Adrenal gland (tissue), 12 donors: ENCODE measurements around the gene ILF2. TPM values are rescaled to one million over a fixed set of nuclear protein-coding genes. Genes with fewer than 3 reads are reported as not detected.

Experiments used
- DNase-seq, 7 donors: peaks; one replicate each; pipeline ENCODE4 v3.0.0-alpha.2; 2019 to 2020
- H3K27ac ChIP-seq, 5 donors: fragments of 200-600 bp; sonication (generic) in 4 of 5; 1 replicate in 3 of 5; 2 replicates in 2 of 5; pipeline versions ENCODE4 v1.5.1 to v1.8.0; 2016 to 2020; ENCODE audit warnings: mild to moderate bottlenecking in 1 of 5
- H3K27me3 ChIP-seq: fragments of 200-600 bp; 2 replicates; pipeline ENCODE4 v1.8.0; 2021
- H3K36me3 ChIP-seq, 2 donors: fragments of 200-600 bp; replicated peaks in 1 of 2; 1 replicate in 1 of 2; 2 replicates in 1 of 2; pipeline versions ENCODE4 v1.5.1 to v1.8.0; 2018 to 2022
- H3K4me1 ChIP-seq, 2 donors: fragments of 200-600 bp; replicated peaks in 1 of 2; 1 replicate in 1 of 2; 2 replicates in 1 of 2; pipeline versions ENCODE4 v1.5.1 to v1.8.0; 2018 to 2021
- H3K4me3 ChIP-seq, 4 donors: fragments of 200-600 bp; sonication (generic) in 3 of 4; one replicate each; pipeline ENCODE4 v1.5.1; 2016 to 2018
- H3K9me3 ChIP-seq, 3 donors: fragments of 200-600 bp; sonication (generic) in 1 of 3; replicated peaks in 1 of 3; 1 replicate in 2 of 3; 2 replicates in 1 of 3; pipeline versions ENCODE4 v1.5.1 to v1.8.0; 2016 to 2021
- POLR2A ChIP-seq, 2 donors: fragments of 450-650 bp; IDR thresholded peaks; one replicate each; pipeline ENCODE4 v1.6.1; 2017; ENCODE audit warnings: antibody characterized with exemption in 2 of 2, mild to moderate bottlenecking in 2 of 2, moderate library complexity in 1 of 2
- WGBS, 4 donors: extraction: QIAGEN DNeasy Blood & Tissue Kit in 2 of 4; methylation state at CpG; one replicate each; pipeline versions ENCODE4 v1.1.5 to v1.1.7; 2013 to 2017; 5-methylcytosine and 5-hydroxymethylcytosine counted together
- intact Hi-C, 2 donors: fragments of 100-400 bp; cut with DNase I; formaldehyde crosslinking; loops; one replicate each; pipeline versions ENCODE4 v1.14.1 to v1.15.0; 2022 to 2023
- polyA plus RNA-seq, 3 donors: library from polyadenylated mRNA; stranded (reverse); fragments of 200-250 nt in 2 of 3; fragments of 350-450 nt in 1 of 3; fragmentation: Illumina TruSeq in 1 of 3; extraction: RNeasy Lipid Tissue Mini Kit (QIAGEN cat#74804) in 1 of 3; gene quantifications; one replicate each; pipeline ENCODE4 v1.2.3, GENCODE V29; 2013 to 2014
- total RNA-seq, 9 donors: library from RNA; depleted of rRNA in 4 of 9; stranded (reverse); fragments of >200 nt in 4 of 9; fragments of 120-200 nt in 1 of 9; fragmentation: NEBNext Ultra II Directional in 1 of 9; extraction: Animal tissue kit (Norgen Biotek cat#: 25700) in 1 of 9; gene quantifications; one replicate each; pipeline versions ENCODE4 v1.1.0 to v1.2.4, GENCODE V29; 2013 to 2023
- TF ChIP-seq, protein P1 (sequence below), 6 experiments: fragments of 450-650 bp in 4 of 6; fragments of 200-600 bp in 2 of 6; sonication (generic) in 1 of 6; IDR thresholded peaks; 1 replicate in 5 of 6; 2 replicates in 1 of 6; pipeline versions ENCODE4 v1.5.1 to v1.8.0; 2016 to 2021; ENCODE audit warnings: antibody characterized with exemption in 6 of 6, mild to moderate bottlenecking in 2 of 6, moderate library complexity in 1 of 6
- donor health status: healthy with polysubstance abuse.
- donor health status: Bipolar disorder and iron deficiency.
- donor health status: DM: yes; HTN: yes; CAD: no.
- donor health status: DM: no; HTN: no; CAD: no.
- donor health status: DM: no; HTN: no; CAD: no.
- donor health status: DM: yes; HTN: yes; CAD: no.

Gene ILF2
- total and polyA plus RNA-seq, 12 donors, result 42.2 to 397 (median 105) TPM

DNA sequence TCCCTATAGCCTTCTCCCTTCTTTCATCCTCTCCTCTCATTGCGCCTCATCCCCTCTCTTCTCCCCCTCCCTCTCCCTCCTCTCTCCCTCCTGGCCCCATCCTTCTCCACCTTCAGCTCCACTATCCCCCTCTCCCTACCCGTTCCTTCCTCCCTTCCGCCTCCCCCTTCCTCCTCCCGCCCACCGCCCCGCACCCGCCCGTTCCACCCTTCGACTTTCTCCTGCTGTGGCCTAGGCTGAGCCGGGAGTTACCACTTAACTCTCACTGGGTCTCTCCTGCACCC lies 9.3 kb upstream of the ILF2 start:
- 44 to 71% (median 62%) methylated on average over 7 to 10 of the region's 10 CpGs for WGBS, 4 donors
- H3K4me3 ChIP-seq, result peak overlapping the region in 1 of 4 donors; percentile 78
- H3K4me1 ChIP-seq, result peaks cover 20% of the 10 kb centered on the region in 2 donors
- TF ChIP-seq POLR2A (IDR thresholded peaks at IDR 0.05), result no peak
- intact Hi-C loops, result loop anchor here (5.0 to 10.0 kb wide), 3 partner anchors 72 to 305 kb away; partner anchors contain the start of gene RAB13 (in 1 of the 2)
- H3K36me3 ChIP-seq, result no peaks in the 10 kb centered on the region
- no peak overlapping the region for H3K27ac ChIP-seq
- H3K27me3 ChIP-seq, result no peaks in the 10 kb centered on the region
- H3K9me3 ChIP-seq, result no peaks in the 10 kb centered on the region
- DNase-seq, result no peak

- H3K36me3 ChIP-seq, result no peaks in the 10 kb centered on the region
- H3K9me3 ChIP-seq, result no peaks in the 10 kb centered on the region
- TF ChIP-seq, protein P1, sequence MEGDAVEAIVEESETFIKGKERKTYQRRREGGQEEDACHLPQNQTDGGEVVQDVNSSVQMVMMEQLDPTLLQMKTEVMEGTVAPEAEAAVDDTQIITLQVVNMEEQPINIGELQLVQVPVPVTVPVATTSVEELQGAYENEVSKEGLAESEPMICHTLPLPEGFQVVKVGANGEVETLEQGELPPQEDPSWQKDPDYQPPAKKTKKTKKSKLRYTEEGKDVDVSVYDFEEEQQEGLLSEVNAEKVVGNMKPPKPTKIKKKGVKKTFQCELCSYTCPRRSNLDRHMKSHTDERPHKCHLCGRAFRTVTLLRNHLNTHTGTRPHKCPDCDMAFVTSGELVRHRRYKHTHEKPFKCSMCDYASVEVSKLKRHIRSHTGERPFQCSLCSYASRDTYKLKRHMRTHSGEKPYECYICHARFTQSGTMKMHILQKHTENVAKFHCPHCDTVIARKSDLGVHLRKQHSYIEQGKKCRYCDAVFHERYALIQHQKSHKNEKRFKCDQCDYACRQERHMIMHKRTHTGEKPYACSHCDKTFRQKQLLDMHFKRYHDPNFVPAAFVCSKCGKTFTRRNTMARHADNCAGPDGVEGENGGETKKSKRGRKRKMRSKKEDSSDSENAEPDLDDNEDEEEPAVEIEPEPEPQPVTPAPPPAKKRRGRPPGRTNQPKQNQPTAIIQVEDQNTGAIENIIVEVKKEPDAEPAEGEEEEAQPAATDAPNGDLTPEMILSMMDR (IDR thresholded peaks at IDR 0.05), result peak in 3 of 6 experiments; percentile 12 to 25 (median 14)
- no peak for TF ChIP-seq POLR2A (IDR thresholded peaks at IDR 0.05)
- 12 to 35% (median 19%) methylated on average over 18 to 73 of the region's 73 CpGs for WGBS, 4 donors
- peaks cover 20% of the 10 kb centered on the region in 2 donors for H3K4me1 ChIP-seq
- no peak for DNase-seq
- H3K27ac ChIP-seq, result peak overlapping the region in 2 of 5 donors; percentile 47 to 56
- H3K4me3 ChIP-seq, result peak overlapping the region in 2 of 4 donors; percentile 49 to 78
- H3K27me3 ChIP-seq, result no peaks in the 10 kb centered on the region
- intact Hi-C loops, result loop anchor here (2.0 to 10.0 kb wide), 5 partner anchors 69 to 305 kb away; partner anchors contain the start of genes RAB13 (in 1 of the 2) and SLC27A3 (in 1 of the 2)
Observed at GRCh38 chr1:153679337-153680119, 8.7 kb upstream of the ILF2 start.

GRCh38 chr1:153678519-153679336 lies 7.9 kb upstream of the ILF2 start, which contains the start of gene NPR1:
Gene NPR1 (plus strand): TSS chr1:153678688. CDS start chr1:153679109, 421 bp downstream.
- H3K27me3 ChIP-seq, result no peaks in the 10 kb centered on the region
- intact Hi-C loops, result loop anchor here (2.0 to 10.0 kb wide), 2 partner anchors 70 to 96 kb away; partner anchors contain the start of gene SLC27A3 (in 1 of the 2)
- H3K4me3 ChIP-seq, result peak within 1 kb of the TSS in 2 of 4 donors; percentile 49 to 78
- WGBS, 4 donors, result 0 to 1% (median 1%) methylated on average over 28 to 78 of the region's 78 CpGs
- peaks cover 20% of the 10 kb centered on the region in 2 donors for H3K4me1 ChIP-seq
- DNase-seq, result peak; percentile 52 to 69 (median 62)
- H3K27ac ChIP-seq, result peak within 1 kb of the TSS in 2 of 5 donors; percentile 47 to 56
- no peaks in the 10 kb centered on the region for H3K36me3 ChIP-seq
- H3K9me3 ChIP-seq, result no peaks in the 10 kb centered on the region
- TF ChIP-seq, protein P1 (IDR thresholded peaks at IDR 0.05), result no peak
- TF ChIP-seq POLR2A (IDR thresholded peaks at IDR 0.05), result peak in 1 of 2 donors; percentile 31

GRCh38 chr1:153677718-153678518 lies 7.1 kb upstream of the ILF2 start:
- Histone ChIP-seq H3K36me3 (no peaks in the 10 kb centered on the region), H3K27me3 (no peaks in the 10 kb centered on the region), H3K27ac (peak overlapping the region in 2 of 5 donors; percentile 38 to 51), H3K4me3 (peak overlapping the region in 2 of 4 donors; percentile 49 to 78), H3K9me3 (no peaks in the 10 kb centered on the region), H3K4me1 (peaks cover 20% of the 10 kb centered on the region in 2 donors)
- TF ChIP-seq POLR2A (IDR thresholded peaks at IDR 0.05), result no peak
- TF ChIP-seq, protein P1 (IDR thresholded peaks at IDR 0.05), result peak; percentile 78 to 91 (median 88)
- intact Hi-C loops, result loop anchor here (2.0 to 10.0 kb wide), 2 partner anchors 71 to 97 kb away; partner anchors contain the start of gene SLC27A3 (in 1 of the 2)
- peak; percentile 37 to 78 (median 59) for DNase-seq
- WGBS, 4 donors, result 1 to 3% (median 2%) methylated on average over 26 to 29 of the region's 29 CpGs
